HG03196 (cell line): ENCODE data around the gene ZDHHC13.
A peak's percentile ranks its signal among the peaks of the same experiment; 100 is the strongest.

Experiments
- ATAC-seq: cut with Tn5 transposase; IDR thresholded peaks from one replicate; pipeline ENCODE4 v1.9.1; 2021; ENCODE audit not compliant: unreplicated experiment

ZDHHC13 gene

GRCh38 chr11:19116971-19117759, at the start of gene ZDHHC13:
Gene ZDHHC13 (plus strand): TSS chr11:19117168. CDS start chr11:19117250, 82 bp downstream.
- peak; percentile 99 for ATAC-seq

DNA sequence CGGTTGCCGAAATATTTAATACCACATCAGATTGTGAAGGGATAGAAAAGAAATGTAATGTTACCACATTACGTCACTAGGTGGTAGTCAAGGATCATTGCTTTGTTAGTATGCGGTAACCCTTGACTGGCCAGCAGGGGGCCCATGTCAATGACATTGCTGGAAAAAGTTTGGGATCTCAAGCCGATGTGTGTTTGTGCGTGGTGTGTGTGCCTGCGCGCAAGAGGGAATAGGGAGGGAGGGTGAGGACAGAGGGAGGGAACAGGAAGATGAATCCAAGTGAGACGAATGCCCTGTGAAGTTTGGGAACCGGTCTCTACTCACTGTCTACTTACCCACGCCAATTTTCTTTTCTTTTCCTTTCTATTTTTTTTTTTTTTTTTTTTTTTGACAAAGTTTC, 45.7 kb upstream of the ZDHHC13 start:
- ATAC-seq: peak; percentile 82

DNA sequence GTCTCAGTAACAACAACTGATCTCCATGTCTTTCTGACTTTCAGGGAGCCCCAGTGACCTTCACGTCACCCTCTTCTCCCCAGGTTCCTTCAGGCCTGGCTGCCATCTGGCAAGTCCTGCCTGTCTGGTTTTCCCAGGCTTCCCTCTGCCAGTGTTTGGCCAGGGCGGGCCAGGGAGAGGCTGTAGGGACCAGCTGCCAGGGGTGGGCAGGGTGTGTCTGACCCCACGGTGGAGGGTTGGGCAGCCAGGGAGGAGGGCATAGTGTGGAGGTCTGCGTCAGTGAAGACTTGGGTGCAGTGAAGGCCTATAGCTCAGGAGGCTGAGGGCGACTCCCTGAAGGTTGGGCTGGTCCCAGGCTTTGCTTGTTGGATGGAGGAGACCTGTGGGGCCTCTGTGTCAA, 44.5 kb upstream of the ZDHHC13 start:
- no peak for ATAC-seq

DNA sequence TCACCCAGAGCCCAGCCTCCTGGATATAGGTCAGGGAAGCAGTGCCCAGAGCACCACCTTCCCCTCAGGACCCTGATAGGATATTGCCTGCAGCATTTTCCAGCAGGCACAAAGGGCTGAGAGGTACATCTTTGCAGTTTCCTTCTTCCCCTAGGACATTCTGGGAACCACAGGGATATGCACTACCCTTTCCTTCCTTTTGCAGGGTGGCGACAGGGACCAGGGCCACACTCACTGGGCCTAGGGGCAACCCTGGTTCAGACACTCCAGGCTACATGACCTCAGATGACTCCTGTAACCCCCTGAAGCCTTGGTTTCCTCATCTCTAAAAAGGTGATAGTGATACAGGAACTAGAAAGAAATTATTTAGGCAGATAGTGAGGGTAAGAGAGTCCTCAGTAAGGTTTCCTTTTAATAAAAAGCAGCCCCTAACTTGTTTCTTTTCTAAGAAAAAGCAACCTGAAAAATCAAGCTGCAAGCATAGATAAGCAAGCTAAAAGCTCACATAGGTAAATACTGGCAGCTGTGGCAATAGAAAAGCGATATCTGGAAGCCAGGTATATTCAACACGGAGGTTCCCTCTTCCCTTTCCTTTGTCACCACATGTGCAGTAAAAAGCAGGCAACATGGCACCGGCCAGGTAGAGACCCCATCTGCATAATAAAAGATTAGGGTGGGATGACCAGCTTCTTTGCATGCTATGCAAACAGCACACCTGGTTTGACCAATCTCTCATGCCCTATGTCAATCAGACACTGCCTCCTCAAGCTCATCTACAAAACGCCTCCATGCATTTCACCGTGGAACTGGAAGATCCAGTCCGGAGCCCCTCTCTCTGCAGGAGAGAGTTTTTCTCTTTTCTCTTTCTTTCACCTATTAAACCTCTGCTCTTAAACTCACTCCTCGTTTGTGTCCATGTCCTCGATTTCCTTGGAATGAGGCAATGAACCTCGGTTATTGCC, 43.2 kb upstream of the ZDHHC13 start:
- ATAC-seq: no peak

GRCh38 chr11:19075636-19076035, 41.3 kb upstream of the ZDHHC13 start:
- no peak for ATAC-seq

GRCh38 chr11:19076744-19077589, 40.0 kb upstream of the ZDHHC13 start:
- ATAC-seq: no peak

DNA sequence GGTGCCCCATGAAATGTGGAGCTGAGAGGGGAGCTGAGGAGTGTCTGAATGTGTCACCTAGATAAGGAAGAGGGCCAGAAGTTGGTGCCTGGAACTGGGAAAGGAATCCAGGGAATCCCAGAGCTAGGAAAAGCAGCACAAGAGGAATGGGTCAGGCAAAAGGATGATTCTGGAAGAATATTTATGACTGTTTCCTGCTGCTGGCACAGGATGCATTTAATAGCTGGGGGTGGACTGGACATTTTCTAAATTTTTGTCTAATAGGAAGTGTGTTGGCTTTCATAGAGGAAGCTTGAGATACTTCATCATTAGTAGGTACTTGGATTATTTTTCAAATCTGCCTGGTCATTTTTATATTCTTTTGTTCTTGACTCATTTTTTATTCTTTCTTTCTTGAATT, 39.0 kb upstream of the ZDHHC13 start:
- no peak for ATAC-seq

DNA sequence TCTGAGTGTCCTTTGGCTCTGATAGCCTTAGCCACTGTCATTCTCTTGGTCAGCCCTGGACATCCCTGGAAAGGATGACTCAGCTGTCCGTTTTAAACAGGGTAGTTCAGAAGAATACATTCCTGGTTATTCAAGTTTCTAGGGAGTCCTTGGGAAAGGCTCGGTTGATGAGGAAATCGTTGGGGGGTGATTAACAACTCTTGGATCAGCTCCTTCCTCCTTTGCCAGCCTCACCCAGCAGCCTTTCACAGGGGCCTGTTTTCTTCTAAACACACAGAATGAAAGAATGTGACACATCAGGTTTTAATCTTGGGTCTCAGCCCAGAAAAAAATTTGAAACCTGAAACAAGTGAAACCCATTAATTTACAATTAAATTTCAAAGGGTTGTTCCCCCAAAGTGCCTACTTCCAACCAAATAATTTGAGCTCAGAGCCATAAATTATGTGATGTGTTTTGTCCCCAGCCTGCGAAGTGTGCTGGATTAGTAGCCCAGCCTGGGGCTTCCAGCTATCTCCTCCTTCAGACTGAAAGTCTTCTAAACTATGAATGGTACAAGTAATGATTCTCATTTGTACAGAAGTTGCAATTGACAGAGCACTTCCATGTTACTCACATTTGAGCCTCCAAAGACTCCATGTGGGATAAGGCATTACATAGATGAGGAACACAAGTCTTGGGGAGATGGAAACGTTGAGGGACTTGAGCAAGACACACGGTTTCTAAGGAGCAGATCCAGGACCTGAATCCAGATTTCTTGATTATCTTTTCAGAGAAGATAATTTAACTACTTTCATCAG, 37.1 kb upstream of the ZDHHC13 start:
- no peak for ATAC-seq

DNA sequence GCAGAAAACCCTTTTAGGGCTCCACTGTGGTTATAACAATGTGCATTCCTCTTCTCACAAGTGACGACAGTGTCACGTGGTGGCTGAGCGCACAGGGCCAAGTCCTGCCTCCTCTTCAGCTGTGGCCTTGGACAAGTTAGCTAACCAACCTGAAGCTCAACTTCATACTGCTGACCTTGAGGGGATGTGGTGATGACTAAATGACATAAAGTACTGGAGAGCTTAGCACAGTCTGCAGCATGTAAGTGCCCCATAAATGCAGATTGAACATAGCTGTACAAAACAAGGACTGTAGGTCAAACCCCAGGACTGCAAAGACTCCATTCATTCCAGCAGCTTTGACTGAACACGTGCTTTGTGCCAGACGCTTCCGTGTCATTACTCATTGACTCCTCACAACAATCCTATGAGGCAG, 36.4 kb upstream of the ZDHHC13 start:
- no peak for ATAC-seq

DNA sequence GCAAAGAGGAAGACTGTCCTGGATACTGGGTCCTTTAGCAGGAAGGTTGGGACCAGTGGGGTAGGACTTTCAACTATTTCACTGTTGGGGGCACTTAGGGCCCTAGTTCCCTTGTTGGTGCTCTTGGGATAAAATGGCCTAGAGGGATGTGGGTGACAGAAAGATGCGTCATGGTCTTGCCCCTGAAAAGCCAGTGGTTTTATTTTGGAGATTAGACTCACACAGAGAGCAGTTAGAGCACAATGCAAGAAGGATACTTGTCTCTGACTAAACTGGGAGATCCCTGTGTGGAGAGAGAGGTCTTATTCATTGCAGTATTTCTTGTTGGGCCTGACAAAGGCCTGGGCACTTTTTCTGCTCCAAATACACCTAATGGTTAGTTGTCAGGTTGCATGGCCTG, 33.8 kb upstream of the ZDHHC13 start:
- ATAC-seq: no peak

GRCh38 chr11:19084661-19085315, 32.2 kb upstream of the ZDHHC13 start:
- ATAC-seq: no peak

DNA sequence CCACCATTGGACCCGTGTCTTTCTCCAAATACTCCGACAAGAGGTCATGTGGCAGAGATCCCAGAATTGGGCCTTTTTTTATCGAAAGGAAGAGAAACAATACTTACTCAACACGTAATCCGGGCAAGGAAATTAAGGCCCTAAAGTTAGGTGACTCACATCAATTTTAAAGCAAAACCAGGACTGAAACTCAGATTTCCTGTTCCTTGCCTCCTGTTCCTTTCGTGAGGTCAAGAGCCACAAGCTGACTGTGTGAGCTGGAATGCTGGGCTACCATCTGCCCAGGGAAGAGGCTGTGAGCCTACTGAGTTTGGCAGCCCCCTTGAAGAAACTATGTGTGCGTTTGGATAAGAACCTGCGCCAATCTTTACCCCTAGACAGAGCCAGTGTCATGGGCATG, 29.3 kb upstream of the ZDHHC13 start:
- ATAC-seq: no peak

DNA sequence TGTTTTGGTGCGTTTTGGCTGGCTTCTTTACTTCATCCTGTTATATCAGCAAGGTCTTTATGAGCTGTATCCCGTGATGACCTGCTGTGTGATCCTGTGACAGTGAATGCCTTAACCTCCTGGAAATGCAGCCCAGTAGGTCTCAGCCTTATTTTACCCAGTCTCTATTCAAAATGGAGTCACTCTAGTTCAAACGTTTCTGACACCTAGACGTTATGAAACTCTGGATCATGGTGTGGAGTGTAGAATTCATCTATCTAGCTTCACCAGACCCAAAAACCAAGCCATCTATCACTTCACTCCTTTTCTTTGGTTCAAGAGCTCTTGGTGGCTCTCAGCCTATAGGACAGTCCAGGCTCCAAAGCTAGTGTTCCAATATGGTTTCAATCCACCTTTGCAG, 28.2 kb upstream of the ZDHHC13 start:
- ATAC-seq: no peak

DNA sequence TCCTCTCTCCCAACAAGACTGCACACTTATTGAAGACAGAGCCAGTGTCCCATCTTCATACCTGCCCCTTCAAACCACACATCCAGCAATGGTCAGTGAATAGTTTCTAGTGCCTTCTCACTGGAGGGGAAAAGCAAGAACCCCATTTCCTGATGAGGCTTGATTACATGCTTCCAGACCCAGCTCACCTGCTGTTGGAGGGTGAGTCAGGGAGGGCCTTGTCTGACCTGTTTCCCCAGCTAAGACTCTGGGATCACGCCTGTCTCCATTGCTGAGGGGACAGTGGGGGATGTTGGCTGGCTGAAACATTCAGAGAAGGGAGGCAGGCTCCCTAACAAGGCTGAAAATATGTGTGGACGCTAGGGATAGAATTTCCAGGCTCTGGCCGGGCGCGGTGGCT, 27.5 kb upstream of the ZDHHC13 start:
- ATAC-seq: no peak

DNA sequence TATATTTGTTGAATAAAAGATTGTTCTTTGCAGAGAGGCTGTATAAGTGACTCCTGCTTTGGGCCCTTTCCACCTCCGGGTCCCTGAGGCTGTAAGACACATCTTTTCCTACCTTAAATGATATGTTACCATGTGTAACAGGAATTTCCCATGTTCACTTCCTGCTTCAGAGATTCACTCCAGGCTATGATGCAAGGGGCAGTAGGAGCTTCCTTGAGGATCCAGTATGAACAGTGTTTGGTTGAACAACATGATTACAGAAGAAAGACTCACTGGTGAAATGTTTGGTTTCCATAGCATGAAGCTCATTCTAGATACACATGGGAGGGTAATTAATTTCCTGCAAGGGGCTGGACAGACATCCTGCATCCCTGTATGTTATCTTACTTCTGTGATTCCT, 25.6 kb upstream of the ZDHHC13 start:
- ATAC-seq: no peak

- no peak for ATAC-seq
Measured at GRCh38 chr11:19092342-19092741, 24.6 kb upstream of the ZDHHC13 start.

- no peak for ATAC-seq
Measured at GRCh38 chr11:19092850-19093249, 24.1 kb upstream of the ZDHHC13 start.

GRCh38 chr11:19093976-19094375, 23.0 kb upstream of the ZDHHC13 start:
- no peak for ATAC-seq

DNA sequence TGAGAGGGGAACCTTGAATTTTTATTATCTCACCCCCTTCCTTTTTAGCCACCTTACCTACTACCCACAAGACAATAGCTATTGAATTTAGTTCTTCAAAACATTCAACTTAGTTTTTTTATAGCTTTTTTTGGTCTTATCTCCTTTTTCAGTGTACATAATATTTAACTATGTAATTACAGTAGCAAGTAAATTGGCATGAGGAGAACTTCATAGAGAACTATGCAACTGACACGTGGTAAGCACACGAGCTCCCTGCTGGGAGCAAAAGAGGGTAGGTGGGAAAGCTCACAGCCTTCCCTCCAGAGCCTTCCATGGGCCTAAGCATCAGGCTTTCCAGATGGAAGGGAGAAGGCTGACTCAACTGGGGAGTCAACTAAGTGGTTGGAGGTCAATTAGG, 22.1 kb upstream of the ZDHHC13 start:
- ATAC-seq: no peak

DNA sequence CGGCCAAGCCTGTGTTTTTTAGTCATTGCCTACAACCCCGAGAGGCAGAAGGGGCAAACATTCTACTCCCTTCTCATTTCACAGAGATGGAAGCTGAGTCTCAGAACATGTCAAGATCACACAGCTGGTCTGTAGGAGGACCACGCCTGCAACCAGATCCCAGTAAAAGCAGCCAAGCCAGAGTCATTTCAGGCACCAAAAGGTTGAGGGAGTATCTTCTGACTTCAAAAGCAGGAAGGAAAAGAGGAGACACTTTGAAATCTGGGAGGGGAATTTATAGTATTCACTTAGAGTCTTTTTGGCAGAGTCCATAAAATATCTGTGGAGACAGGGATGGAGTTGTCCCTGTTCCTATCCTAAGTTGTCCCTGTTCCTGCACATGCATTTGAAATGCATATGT, 17.9 kb upstream of the ZDHHC13 start:
- ATAC-seq: no peak
